HAP-1 (cell line): ENCODE measurements around the gene PVR.
"Not testable (repeated sequence)": the region's sequence is repeated elsewhere in the genome, so short reads cannot be mapped to it uniquely, and the experiment has no call there.

Source experiments
- DNase-seq, 2 experiments: peaks; one replicate each; pipeline ENCODE4 v3.0.0-alpha.2; 2016 to 2020; ENCODE audit warnings: low spot score in 2 of 2
- H3K27me3 ChIP-seq: fragments of 250-450 bp; sonication (Bioruptor Pico); 2 replicates; pipeline ENCODE4 v1.5.1; 2020; ENCODE audit warnings: low read depth, mild to moderate bottlenecking, moderate library complexity
- H3K36me3 ChIP-seq: fragments of 250-450 bp; sonication (Bioruptor Pico); replicated peaks from 2 replicates; pipeline ENCODE4 v1.5.1; 2020; ENCODE audit warnings: mild to moderate bottlenecking
- H3K4me1 ChIP-seq: fragments of 250-450 bp; sonication (Bioruptor Pico); 2 replicates; pipeline ENCODE4 v1.5.1; 2020; ENCODE audit warnings: mild to moderate bottlenecking
- H3K4me3 ChIP-seq: fragments of 250-450 bp; sonication (Bioruptor Pico); 2 replicates; pipeline ENCODE4 v1.5.1; 2020; ENCODE audit warnings: mild to moderate bottlenecking, moderate library complexity
- H3K9me3 ChIP-seq: fragments of 250-450 bp; sonication (Bioruptor Pico); 2 replicates; pipeline ENCODE4 v1.5.1; 2020; ENCODE audit warnings: mild to moderate bottlenecking, moderate library complexity
- in situ Hi-C: fragments of 300-500 bp; cut with MboI; formaldehyde crosslinking; loops from 3 replicates; pipeline ENCODE4 v1.14.3; 2020; ENCODE audit warnings: low sequenced_read_pairs, inconsistent platforms, mixed read lengths

The PVR gene

GRCh38 chr19:44709434-44710266, 65.9 kb downstream of the PVR start:
- H3K9me3 ChIP-seq, H3K4me1 ChIP-seq, H3K27me3 ChIP-seq, H3K36me3 ChIP-seq, H3K4me3 ChIP-seq, in situ Hi-C loops, DNase-seq: not testable (repeated sequence)

GRCh38 chr19:44710483-44710882, 66.8 kb downstream of the PVR start:
- no peaks in the 10 kb centered on the region for H3K27me3 ChIP-seq
- no peaks in the 10 kb centered on the region for H3K36me3 ChIP-seq
- H3K4me1 ChIP-seq, result no peaks in the 10 kb centered on the region
- in situ Hi-C loops, result no loop called here
- H3K9me3 ChIP-seq, result peaks cover 7% of the 10 kb centered on the region
- H3K4me3 ChIP-seq, result no peak overlapping the region
- DNase-seq, result no peak

GRCh38 chr19:44712864-44713515, 69.3 kb downstream of the PVR start:
- no peaks in the 10 kb centered on the region for H3K36me3 ChIP-seq
- in situ Hi-C loops, result no loop called here
- peaks cover 9% of the 10 kb centered on the region for H3K9me3 ChIP-seq
- DNase-seq, result peak; percentile 28 to 32
- no peaks in the 10 kb centered on the region for H3K27me3 ChIP-seq
- no peak overlapping the region for H3K4me3 ChIP-seq
- no peaks in the 10 kb centered on the region for H3K4me1 ChIP-seq
